ENCODE measurements around the gene NEMP1.
"Not testable (repeated sequence)": the region's sequence is repeated elsewhere in the genome, so short reads cannot be mapped to it uniquely, and the experiment has no call there.

NEMP1 gene

GRCh38 chr12:57053901-57054300 is 24.7 kb downstream of the NEMP1 start:
- not testable (repeated sequence) for DNase-seq

GRCh38 chr12:57053146-57053545 is 25.4 kb downstream of the NEMP1 start:
- DNase-seq: not testable (repeated sequence)

- no peak for DNase-seq
Measured at GRCh38 chr12:57051011-57051410, 27.6 kb downstream of the NEMP1 start.

- DNase-seq: no peak
Measured at GRCh38 chr12:57049890-57050289, 28.7 kb downstream of the NEMP1 start, which contains the start of gene MYO1A. MYO1A (minus strand) TSS chr12:57050129; CDS start chr12:57048323, 1,806 bp downstream.

GRCh38 chr12:57049119-57049446 is 29.5 kb downstream of the NEMP1 start:
- DNase-seq: no peak

GRCh38 chr12:57048423-57049118 is 30.0 kb downstream of the NEMP1 start:
- DNase-seq: no peak

- no peak for DNase-seq
Measured at GRCh38 chr12:57047981-57048380, 30.6 kb downstream of the NEMP1 start.

GRCh38 chr12:57046947-57047890 is 31.4 kb downstream of the NEMP1 start:
- peak; percentile 52 to 54 for DNase-seq

- DNase-seq: peak; percentile 37 to 49
Measured at GRCh38 chr12:57046086-57046791, 32.4 kb downstream of the NEMP1 start.

GRCh38 chr12:57044889-57045288 is 33.7 kb downstream of the NEMP1 start:
- no peak for DNase-seq

- DNase-seq: no peak
Measured at GRCh38 chr12:57044468-57044867, 34.1 kb downstream of the NEMP1 start.

- no peak for DNase-seq
Measured at GRCh38 chr12:57042695-57043094, 35.9 kb downstream of the NEMP1 start.

GRCh38 chr12:57040750-57041149 is 37.8 kb downstream of the NEMP1 start:
- peak in 1 of 2 donors; percentile 13 for DNase-seq

GRCh38 chr12:57040211-57040610 is 38.4 kb downstream of the NEMP1 start:
- DNase-seq: no peak

- DNase-seq: peak; percentile 56 to 75
Measured at GRCh38 chr12:57039016-57039798, 39.4 kb downstream of the NEMP1 start.

- DNase-seq: no peak
Measured at GRCh38 chr12:57037264-57037663, 41.3 kb downstream of the NEMP1 start.

- no peak for DNase-seq
Measured at GRCh38 chr12:57033431-57033830, 45.2 kb downstream of the NEMP1 start.

GRCh38 chr12:57031789-57032188 is 46.8 kb downstream of the NEMP1 start:
- DNase-seq: no peak

GRCh38 chr12:57031138-57031725 is 47.4 kb downstream of the NEMP1 start:
- DNase-seq: peak in 1 of 2 donors; percentile 36

GRCh38 chr12:57029457-57029856 is 49.1 kb downstream of the NEMP1 start:
- DNase-seq: no peak

- DNase-seq: no peak
Measured at GRCh38 chr12:57027805-57028153, 50.8 kb downstream of the NEMP1 start.
